Spinal cord (tissue), 10 donors: ENCODE data around the gene CXCL12. TPM values are rescaled to one million over a fixed set of nuclear protein-coding genes. Genes with fewer than 3 reads are reported as not detected.
A peak's percentile ranks its signal among the peaks of the same experiment; 100 is the strongest.

Experiments
- DNase-seq, 6 donors: peaks; one replicate each; pipeline versions ENCODE4 v3.0.0 to v3.0.0-alpha.2; 2013 to 2015; ENCODE audit warnings: low spot score in 6 of 6, low read depth in 4 of 6
- H3K27ac ChIP-seq: one replicate; pipeline ENCODE4 v1.5.1; 2013; ENCODE audit warnings: low read depth, low read length, control low read depth
- H3K27me3 ChIP-seq: one replicate; pipeline ENCODE4 v1.6.1; 2013; ENCODE audit warnings: low read length; ENCODE audit not compliant: control insufficient read depth, insufficient read depth
- H3K36me3 ChIP-seq: one replicate; pipeline ENCODE4 v1.6.1; 2013; ENCODE audit warnings: low read length; ENCODE audit not compliant: control insufficient read depth, insufficient read depth
- H3K4me1 ChIP-seq: one replicate; pipeline ENCODE4 v1.6.1; 2013; ENCODE audit warnings: low read length; ENCODE audit not compliant: control insufficient read depth, insufficient read depth
- H3K4me3 ChIP-seq: one replicate; pipeline ENCODE4 v1.5.1; 2013; ENCODE audit warnings: low read depth, low read length, control low read depth
- H3K9me3 ChIP-seq: one replicate; pipeline ENCODE4 v1.6.1; 2013; ENCODE audit warnings: low read length; ENCODE audit not compliant: control insufficient read depth, insufficient read depth
- WGBS: methylation state at CpG from one replicate; pipeline ENCODE4 v1.1.5; 2013; ENCODE audit warnings: missing lambda C conversion rate; ENCODE audit not compliant: insufficient coverage; 5-methylcytosine and 5-hydroxymethylcytosine counted together
- polyA plus RNA-seq, 2 donors: library from polyadenylated mRNA; unstranded; fragments of 120-200 nt; gene quantifications; one replicate each; pipeline ENCODE4 v1.2.1, GENCODE V29; 2013; ENCODE audit not compliant: insufficient read length in 2 of 2
- total RNA-seq, 2 donors: library from RNA; depleted of rRNA in 1 of 2; stranded (reverse); fragments of 120-200 nt in 1 of 2; fragments of >200 nt in 1 of 2; gene quantifications; one replicate each; pipeline versions ENCODE4 v1.2.3 to v1.2.4, GENCODE V29; 2013 to 2014
- donor health status: healthy.

Gene CXCL12
- total and polyA plus RNA-seq, 4 donors: 90.1 to 152 (median 104) TPM

DNA sequence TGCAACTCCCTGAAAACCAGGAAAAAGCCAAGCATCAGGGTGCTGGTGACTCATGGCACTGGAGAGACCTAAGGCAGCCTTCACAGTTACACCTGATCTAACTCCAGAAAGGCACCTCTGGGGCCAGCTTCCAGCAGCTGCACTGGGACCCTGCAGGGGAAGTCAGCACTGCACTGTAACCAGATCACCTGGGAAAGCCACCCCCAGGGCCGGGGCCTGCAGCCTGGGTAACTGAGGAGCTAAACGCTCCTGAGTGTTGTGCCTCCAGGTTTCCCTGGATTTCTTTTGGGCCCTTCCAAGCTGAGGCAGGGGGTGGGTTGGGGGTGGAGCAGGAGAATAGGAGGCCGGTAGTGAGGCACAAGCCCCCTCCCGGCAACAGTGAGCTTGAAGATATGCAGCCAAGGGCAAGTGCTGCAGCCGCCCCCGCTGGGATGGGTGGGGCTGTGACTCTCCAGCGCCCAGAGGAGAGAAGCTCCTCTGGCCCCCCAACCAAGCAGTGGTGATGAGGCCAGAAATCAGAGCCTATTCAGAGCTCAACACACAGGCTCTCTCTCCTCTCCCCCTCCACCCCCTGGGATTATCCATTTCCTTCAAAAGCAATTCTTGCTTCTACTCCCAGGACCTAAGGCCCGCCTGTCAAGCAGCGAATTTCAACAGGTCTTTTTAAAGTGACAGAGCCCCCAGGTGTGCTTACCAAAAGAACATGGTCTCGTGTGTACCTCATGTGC, 2.6 kb downstream of the CXCL12 start:
- H3K27ac ChIP-seq: no peak overlapping the region
- peaks cover 37% of the 10 kb centered on the region for H3K27me3 ChIP-seq
- peaks cover 45% of the 10 kb centered on the region for H3K4me1 ChIP-seq
- DNase-seq: peak in 1 of 6 donors; percentile 34
- H3K4me3 ChIP-seq: peak overlapping the region; percentile 57
- H3K36me3 ChIP-seq: peaks cover 10% of the 10 kb centered on the region
- no peaks in the 10 kb centered on the region for H3K9me3 ChIP-seq
- 58% methylated on average over 10 of the region's 10 CpGs for WGBS

DNA sequence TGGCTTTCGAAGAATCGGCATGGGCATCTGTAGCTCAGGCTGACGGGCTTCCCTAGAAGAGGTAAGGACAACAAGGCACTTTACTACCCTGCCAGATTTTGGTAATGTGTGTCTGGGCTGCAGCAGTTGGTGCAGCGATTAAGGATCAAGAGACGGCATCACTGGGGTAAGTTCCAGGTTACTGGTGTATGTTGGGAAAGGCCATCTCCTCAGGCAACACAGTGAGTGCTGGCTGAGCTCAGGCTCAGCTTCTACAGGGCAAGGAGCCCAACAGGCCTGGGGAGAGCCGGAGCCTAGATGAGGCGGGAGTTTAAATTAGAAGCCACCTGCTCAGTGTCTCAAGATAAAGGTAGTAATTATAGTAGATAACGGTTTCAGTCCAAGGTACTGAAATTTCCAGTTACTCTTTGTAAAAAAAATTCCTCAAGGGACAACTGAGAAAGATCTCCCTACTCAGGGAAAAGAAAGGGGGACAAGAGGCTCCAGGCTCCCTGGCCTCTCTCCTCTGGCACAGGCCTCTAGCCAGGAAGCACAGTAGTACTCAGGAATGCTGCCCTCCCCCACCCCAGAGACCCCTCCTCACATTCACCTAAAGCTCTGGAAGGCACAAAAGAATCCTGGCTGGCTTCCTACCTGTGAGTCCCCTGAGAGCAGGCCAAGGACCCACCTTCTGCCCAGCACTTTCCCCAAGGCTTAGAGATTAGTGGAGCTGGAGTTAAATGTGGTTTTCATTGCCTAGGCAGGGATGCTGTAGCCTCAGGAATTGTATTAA, 3.9 kb downstream of the CXCL12 start:
- H3K27ac ChIP-seq: no peak overlapping the region

GRCh38 chr10:44379907-44380306, 5.0 kb downstream of the CXCL12 start:
- Histone ChIP-seq H3K4me1 (peaks cover 26% of the 10 kb centered on the region), H3K27me3 (peaks cover 19% of the 10 kb centered on the region), H3K9me3 (no peaks in the 10 kb centered on the region), H3K27ac (no peak overlapping the region), H3K4me3 (no peak overlapping the region), H3K36me3 (peaks cover 13% of the 10 kb centered on the region)
- DNase-seq: no peak
- WGBS: no CpG with 5 or more reads among the region's 4 CpGs

More for the DNA sequence above, 3.9 kb downstream of the CXCL12 start:
- 85% methylated on average over 5 of the region's 8 CpGs for WGBS
- no peak for DNase-seq
- no peak overlapping the region for H3K4me3 ChIP-seq
- no peaks in the 10 kb centered on the region for H3K9me3 ChIP-seq
- peaks cover 29% of the 10 kb centered on the region for H3K27me3 ChIP-seq
- H3K36me3 ChIP-seq: peaks cover 10% of the 10 kb centered on the region
- peaks cover 36% of the 10 kb centered on the region for H3K4me1 ChIP-seq

DNA sequence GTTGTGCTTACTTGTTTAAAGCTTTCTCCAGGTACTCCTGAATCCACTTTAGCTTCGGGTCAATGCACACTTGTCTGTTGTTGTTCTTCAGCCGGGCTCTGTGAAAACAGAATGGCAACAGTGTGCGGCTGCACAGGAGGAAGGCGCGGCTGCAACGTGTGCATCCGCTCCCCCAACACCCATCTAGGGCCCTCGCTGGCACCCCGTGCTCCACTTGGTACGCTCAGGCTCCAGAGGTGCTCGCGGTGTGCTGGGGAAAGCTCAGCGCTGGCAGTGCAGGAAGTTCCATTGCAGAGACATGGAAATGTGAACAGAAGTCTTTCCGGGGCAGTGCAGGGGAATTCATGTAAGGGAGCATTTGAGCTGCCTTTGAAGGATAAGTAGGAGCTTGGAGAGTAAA, 6.3 kb downstream of the CXCL12 start:
- Histone ChIP-seq H3K9me3 (no peaks in the 10 kb centered on the region), H3K4me1 (peaks cover 18% of the 10 kb centered on the region), H3K27me3 (peaks cover 10% of the 10 kb centered on the region), H3K4me3 (no peak overlapping the region), H3K27ac (no peak overlapping the region), H3K36me3 (peaks cover 17% of the 10 kb centered on the region)
- 81% methylated on average over 14 of the region's 14 CpGs for WGBS
- DNase-seq: no peak

DNA sequence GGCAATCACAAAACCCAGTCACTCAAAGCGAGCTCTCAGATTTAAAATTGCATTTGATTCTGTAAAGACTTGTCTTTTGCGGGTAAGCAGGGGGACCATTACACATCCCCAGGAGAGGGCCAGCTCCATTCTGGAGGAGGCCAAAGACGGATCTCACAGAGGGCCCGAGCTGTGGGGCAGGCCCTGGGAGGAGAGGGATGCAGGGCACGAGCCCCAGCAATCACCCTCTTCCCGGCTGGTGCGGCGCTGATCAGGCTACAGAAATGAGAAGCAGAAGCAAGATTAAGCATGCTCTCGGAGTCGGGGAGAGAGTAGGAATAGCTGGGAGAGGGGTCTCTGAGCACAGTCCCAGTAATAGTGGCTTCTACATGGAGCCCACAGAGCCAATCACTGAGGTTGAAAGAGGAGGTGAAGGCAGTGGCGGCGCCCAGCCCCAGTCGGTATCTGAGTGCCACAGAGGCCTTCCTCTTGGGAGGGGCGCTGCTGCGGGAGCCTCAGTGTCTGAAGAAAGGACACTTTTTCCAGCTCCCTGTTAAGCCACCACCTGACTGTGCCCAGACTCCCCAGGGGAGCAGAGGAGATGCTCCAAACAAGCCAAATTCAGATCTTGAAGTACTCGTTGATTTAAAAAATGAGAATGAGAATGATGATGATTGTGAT, 7.1 kb downstream of the CXCL12 start:
- no peaks in the 10 kb centered on the region for H3K9me3 ChIP-seq
- WGBS: 88% methylated on average over 12 of the region's 16 CpGs
- peaks cover 9% of the 10 kb centered on the region for H3K4me1 ChIP-seq
- peaks cover 2% of the 10 kb centered on the region for H3K27me3 ChIP-seq
- H3K4me3 ChIP-seq: no peak overlapping the region
- H3K27ac ChIP-seq: no peak overlapping the region
- DNase-seq: no peak
- H3K36me3 ChIP-seq: peaks cover 22% of the 10 kb centered on the region

GRCh38 chr10:44376472-44377099, 8.3 kb downstream of the CXCL12 start:
- Histone ChIP-seq H3K27me3 (no peaks in the 10 kb centered on the region), H3K27ac (no peak overlapping the region), H3K4me1 (peaks cover 5% of the 10 kb centered on the region), H3K36me3 (peaks cover 26% of the 10 kb centered on the region), H3K9me3 (no peaks in the 10 kb centered on the region), H3K4me3 (no peak overlapping the region)
- peak in 1 of 6 donors; percentile 43 for DNase-seq
- 88% methylated on average over 2 of the region's 7 CpGs for WGBS

DNA sequence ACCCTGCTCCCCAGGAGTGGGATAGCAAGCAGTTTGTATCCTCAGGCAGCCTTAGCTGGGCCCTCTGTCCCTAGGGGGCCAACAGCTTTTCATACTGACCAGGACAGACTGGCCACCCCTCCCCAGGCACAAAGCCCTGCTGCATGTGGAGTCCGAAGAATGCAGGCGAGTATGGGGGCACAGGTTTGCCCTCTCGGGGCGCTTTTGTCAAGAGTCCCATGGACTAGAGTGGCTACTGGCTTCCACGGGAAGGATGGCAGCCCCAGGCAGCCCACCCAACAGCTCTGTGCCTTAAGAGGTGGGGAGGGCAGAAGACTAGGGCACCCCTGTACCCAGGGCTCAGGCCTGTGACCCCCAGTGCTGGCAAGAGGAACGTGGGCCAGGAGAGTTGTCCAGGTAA, 10.7 kb downstream of the CXCL12 start:
- H3K27me3 ChIP-seq: no peaks in the 10 kb centered on the region
- peaks cover 26% of the 10 kb centered on the region for H3K36me3 ChIP-seq
- no peak for DNase-seq
- H3K27ac ChIP-seq: no peak overlapping the region
- WGBS: 95% methylated on average over 5 of the region's 6 CpGs
- H3K9me3 ChIP-seq: no peaks in the 10 kb centered on the region
- H3K4me3 ChIP-seq: no peak overlapping the region
- peaks cover 8% of the 10 kb centered on the region for H3K4me1 ChIP-seq

GRCh38 chr10:44373341-44373995, 11.4 kb downstream of the CXCL12 start:
- Histone ChIP-seq H3K9me3 (no peaks in the 10 kb centered on the region), H3K4me1 (peaks cover 8% of the 10 kb centered on the region), H3K27ac (no peak overlapping the region), H3K4me3 (no peak overlapping the region), H3K36me3 (peaks cover 24% of the 10 kb centered on the region), H3K27me3 (no peaks in the 10 kb centered on the region)
- DNase-seq: no peak
- WGBS: 96% methylated on average over 27 of the region's 27 CpGs

DNA sequence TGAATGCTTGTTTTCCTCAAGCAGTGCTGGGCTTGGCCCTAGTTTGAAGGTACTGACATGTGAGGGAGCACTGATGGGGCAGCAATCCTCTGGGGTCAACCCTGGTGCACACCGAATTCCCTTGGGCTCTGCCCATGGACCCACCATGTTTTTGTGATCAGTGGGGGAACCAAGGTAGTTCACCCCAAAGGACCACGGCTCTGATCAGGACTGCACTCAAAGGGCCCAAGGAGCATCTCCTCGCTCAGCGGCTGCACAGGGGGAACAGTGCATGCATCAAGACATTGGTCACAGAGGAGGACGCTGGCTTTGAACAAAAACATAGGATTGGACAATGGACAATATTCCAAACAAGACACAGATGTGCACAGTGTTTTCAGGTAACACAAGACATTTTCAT, 12.7 kb downstream of the CXCL12 start:
- Histone ChIP-seq H3K9me3 (no peaks in the 10 kb centered on the region), H3K4me1 (peaks cover 8% of the 10 kb centered on the region), H3K4me3 (no peak overlapping the region), H3K36me3 (peaks cover 19% of the 10 kb centered on the region), H3K27me3 (no peaks in the 10 kb centered on the region), H3K27ac (no peak overlapping the region)
- no peak for DNase-seq
- WGBS: 95% methylated on average over 5 of the region's 5 CpGs
